PC-9 (cell line): ENCODE measurements around the gene PCBP2.

ENCODE experiments used
- EZH2 ChIP-seq: fragments of 200-600 bp; sonication (generic); IDR thresholded peaks from 2 replicates; pipeline ENCODE4 v1.8.0; 2017; ENCODE audit warnings: antibody characterized with exemption, low read depth
- TF ChIP-seq, protein P1 (sequence below): fragments of 200-600 bp; sonication (generic); conservative IDR thresholded peaks from 2 replicates; pipeline ENCODE4 v1.6.1; 2017; ENCODE audit warnings: mixed run types, antibody characterized with exemption, mild to moderate bottlenecking, moderate library complexity

DNA sequence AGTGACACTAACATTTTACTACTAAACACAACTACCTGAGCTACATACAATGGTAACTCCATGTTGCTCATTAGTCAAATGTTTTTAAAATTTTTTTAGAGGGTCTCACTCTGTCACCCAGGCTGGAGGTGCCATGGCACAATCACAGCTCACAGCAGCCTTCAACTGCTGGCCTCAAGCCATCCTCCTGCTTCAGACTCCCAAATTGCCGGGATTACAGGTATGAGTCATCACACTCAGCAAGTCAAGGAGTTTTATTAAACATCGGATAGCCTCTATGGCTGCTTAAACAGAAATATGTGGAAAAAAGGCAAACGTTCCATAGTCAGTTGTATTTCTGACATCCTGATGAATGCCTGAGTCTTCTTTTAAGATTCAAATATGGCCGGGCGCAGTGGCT, 66.5 kb downstream of the PCBP2 start:
- no peak for TF ChIP-seq EZH2
- TF ChIP-seq, protein P1, sequence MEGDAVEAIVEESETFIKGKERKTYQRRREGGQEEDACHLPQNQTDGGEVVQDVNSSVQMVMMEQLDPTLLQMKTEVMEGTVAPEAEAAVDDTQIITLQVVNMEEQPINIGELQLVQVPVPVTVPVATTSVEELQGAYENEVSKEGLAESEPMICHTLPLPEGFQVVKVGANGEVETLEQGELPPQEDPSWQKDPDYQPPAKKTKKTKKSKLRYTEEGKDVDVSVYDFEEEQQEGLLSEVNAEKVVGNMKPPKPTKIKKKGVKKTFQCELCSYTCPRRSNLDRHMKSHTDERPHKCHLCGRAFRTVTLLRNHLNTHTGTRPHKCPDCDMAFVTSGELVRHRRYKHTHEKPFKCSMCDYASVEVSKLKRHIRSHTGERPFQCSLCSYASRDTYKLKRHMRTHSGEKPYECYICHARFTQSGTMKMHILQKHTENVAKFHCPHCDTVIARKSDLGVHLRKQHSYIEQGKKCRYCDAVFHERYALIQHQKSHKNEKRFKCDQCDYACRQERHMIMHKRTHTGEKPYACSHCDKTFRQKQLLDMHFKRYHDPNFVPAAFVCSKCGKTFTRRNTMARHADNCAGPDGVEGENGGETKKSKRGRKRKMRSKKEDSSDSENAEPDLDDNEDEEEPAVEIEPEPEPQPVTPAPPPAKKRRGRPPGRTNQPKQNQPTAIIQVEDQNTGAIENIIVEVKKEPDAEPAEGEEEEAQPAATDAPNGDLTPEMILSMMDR, result no peak
